Parathyroid adenoma (tissue), 2 donors: Measurements from ENCODE around the gene ZNF511.

Experiments
- H2AFZ ChIP-seq: fragments of 300-600 bp; sonication (generic); one replicate; pipeline ENCODE4 v1.7.0; 2017; ENCODE audit warnings: antibody characterized with exemption, mild to moderate bottlenecking
- H3K27ac ChIP-seq: fragments of 300-600 bp; sonication (generic); one replicate; pipeline ENCODE4 v1.7.0; 2017
- H3K27me3 ChIP-seq: fragments of 300-600 bp; sonication (generic); one replicate; pipeline ENCODE4 v1.7.0; 2017; ENCODE audit warnings: low read length; ENCODE audit not compliant: control insufficient read depth, insufficient read depth
- H3K36me3 ChIP-seq: fragments of 300-600 bp; sonication (generic); one replicate; pipeline ENCODE4 v1.7.0; 2017; ENCODE audit warnings: low read length; ENCODE audit not compliant: control insufficient read depth, insufficient read depth
- H3K4me1 ChIP-seq: fragments of 300-600 bp; sonication (generic); one replicate; pipeline ENCODE4 v1.7.0; 2017; ENCODE audit warnings: control low read depth
- H3K4me2 ChIP-seq: fragments of 300-600 bp; sonication (generic); one replicate; pipeline ENCODE4 v1.7.0; 2017; ENCODE audit warnings: low read length
- H3K4me3 ChIP-seq: fragments of 300-600 bp; sonication (generic); one replicate; pipeline ENCODE4 v1.7.0; 2017; ENCODE audit warnings: low read depth, low read length
- H3K79me2 ChIP-seq: fragments of 300-600 bp; sonication (generic); one replicate; pipeline ENCODE4 v1.7.0; 2017; ENCODE audit warnings: control low read depth
- H3K9ac ChIP-seq: fragments of 300-600 bp; sonication (generic); one replicate; pipeline ENCODE4 v1.7.0; 2017; ENCODE audit warnings: mild to moderate bottlenecking
- H3K9me3 ChIP-seq: fragments of 300-600 bp; sonication (generic); one replicate; pipeline ENCODE4 v1.7.0; 2017; ENCODE audit warnings: low read length; ENCODE audit not compliant: control insufficient read depth
- CTCF ChIP-seq: fragments of 300-600 bp; sonication (generic); IDR thresholded peaks from one replicate; pipeline ENCODE4 v1.7.0; 2017; ENCODE audit warnings: antibody characterized with exemption, mild to moderate bottlenecking
- donor health status: primary hyperparathyroidism.

ZNF511 gene

GRCh38 chr10:133270773-133271297 lies 37.9 kb upstream of the ZNF511 start:
- no peak overlapping the region for H2AFZ ChIP-seq
- H3K4me2 ChIP-seq: no peak overlapping the region
- H3K4me3 ChIP-seq: no peak overlapping the region
- H3K79me2 ChIP-seq: no peaks in the 10 kb centered on the region
- H3K27me3 ChIP-seq: no peaks in the 10 kb centered on the region
- H3K27ac ChIP-seq: no peak overlapping the region
- H3K36me3 ChIP-seq: no peaks in the 10 kb centered on the region
- H3K9ac ChIP-seq: no peak overlapping the region
- H3K9me3 ChIP-seq: no peaks in the 10 kb centered on the region
- TF ChIP-seq CTCF: no peak
- H3K4me1 ChIP-seq: no peaks in the 10 kb centered on the region

GRCh38 chr10:133271521-133272300 lies 37.0 kb upstream of the ZNF511 start:
- H3K4me3 ChIP-seq: no peak overlapping the region
- H2AFZ ChIP-seq: no peak overlapping the region
- no peak overlapping the region for H3K4me2 ChIP-seq
- no peak for TF ChIP-seq CTCF
- H3K9me3 ChIP-seq: no peaks in the 10 kb centered on the region
- peaks cover 3% of the 10 kb centered on the region for H3K4me1 ChIP-seq
- H3K9ac ChIP-seq: no peak overlapping the region
- H3K27ac ChIP-seq: no peak overlapping the region
- H3K79me2 ChIP-seq: no peaks in the 10 kb centered on the region
- H3K36me3 ChIP-seq: no peaks in the 10 kb centered on the region
- no peaks in the 10 kb centered on the region for H3K27me3 ChIP-seq

GRCh38 chr10:133272301-133272963 lies 36.3 kb upstream of the ZNF511 start:
- H3K79me2 ChIP-seq: no peaks in the 10 kb centered on the region
- H3K36me3 ChIP-seq: no peaks in the 10 kb centered on the region
- no peak overlapping the region for H3K27ac ChIP-seq
- H3K4me2 ChIP-seq: no peak overlapping the region
- TF ChIP-seq CTCF: no peak
- no peak overlapping the region for H2AFZ ChIP-seq
- no peak overlapping the region for H3K4me3 ChIP-seq
- no peaks in the 10 kb centered on the region for H3K27me3 ChIP-seq
- no peaks in the 10 kb centered on the region for H3K9me3 ChIP-seq
- no peak overlapping the region for H3K9ac ChIP-seq
- H3K4me1 ChIP-seq: peaks cover 3% of the 10 kb centered on the region

- Histone ChIP-seq H3K9ac (no peak overlapping the region), H3K79me2 (no peaks in the 10 kb centered on the region), H2AFZ (no peak overlapping the region), H3K27me3 (no peaks in the 10 kb centered on the region), H3K9me3 (no peaks in the 10 kb centered on the region), H3K4me1 (peaks cover 3% of the 10 kb centered on the region), H3K27ac (no peak overlapping the region), H3K4me3 (no peak overlapping the region), H3K36me3 (no peaks in the 10 kb centered on the region), H3K4me2 (no peak overlapping the region)
- TF ChIP-seq CTCF: no peak
Measured at GRCh38 chr10:133272964-133273420, 35.7 kb upstream of the ZNF511 start.
